Panc1 (cell line): Measurements from ENCODE around the gene SMARCD2.

ENCODE experiments used
- CTCF ChIP-seq: fragments of 450-650 bp; IDR thresholded peaks from 2 replicates; pipeline ENCODE4 v1.5.1; 2017; ENCODE audit warnings: mild to moderate bottlenecking
- SIN3A ChIP-seq: IDR thresholded peaks from 2 replicates; pipeline ENCODE4 v1.6.1; 2012; ENCODE audit warnings: low read depth, mild to moderate bottlenecking, low read length, moderate library complexity, borderline replicate concordance; ENCODE audit not compliant: insufficient read depth
- TCF7L2 ChIP-seq: IDR thresholded peaks from 2 replicates; pipeline ENCODE4 v1.6.1; 2011; ENCODE audit warnings: mild to moderate bottlenecking, low read depth, low read length, inconsistent platforms
- TF ChIP-seq, protein P1 (sequence below), 2 experiments: IDR thresholded peaks; 2 replicates each; pipeline ENCODE4 v1.6.1; 2011 to 2012; ENCODE audit warnings: low read depth in 2 of 2, control low read depth in 1 of 2, low read length in 1 of 2, mild to moderate bottlenecking in 1 of 2, moderate library complexity in 1 of 2; ENCODE audit not compliant: insufficient read depth in 1 of 2

GRCh38 chr17:63823659-63824331, 18.7 kb downstream of the SMARCD2 start:
- TF ChIP-seq SIN3A (no peak), CTCF (no peak), TCF7L2 (no peak)
- TF ChIP-seq, protein P1, sequence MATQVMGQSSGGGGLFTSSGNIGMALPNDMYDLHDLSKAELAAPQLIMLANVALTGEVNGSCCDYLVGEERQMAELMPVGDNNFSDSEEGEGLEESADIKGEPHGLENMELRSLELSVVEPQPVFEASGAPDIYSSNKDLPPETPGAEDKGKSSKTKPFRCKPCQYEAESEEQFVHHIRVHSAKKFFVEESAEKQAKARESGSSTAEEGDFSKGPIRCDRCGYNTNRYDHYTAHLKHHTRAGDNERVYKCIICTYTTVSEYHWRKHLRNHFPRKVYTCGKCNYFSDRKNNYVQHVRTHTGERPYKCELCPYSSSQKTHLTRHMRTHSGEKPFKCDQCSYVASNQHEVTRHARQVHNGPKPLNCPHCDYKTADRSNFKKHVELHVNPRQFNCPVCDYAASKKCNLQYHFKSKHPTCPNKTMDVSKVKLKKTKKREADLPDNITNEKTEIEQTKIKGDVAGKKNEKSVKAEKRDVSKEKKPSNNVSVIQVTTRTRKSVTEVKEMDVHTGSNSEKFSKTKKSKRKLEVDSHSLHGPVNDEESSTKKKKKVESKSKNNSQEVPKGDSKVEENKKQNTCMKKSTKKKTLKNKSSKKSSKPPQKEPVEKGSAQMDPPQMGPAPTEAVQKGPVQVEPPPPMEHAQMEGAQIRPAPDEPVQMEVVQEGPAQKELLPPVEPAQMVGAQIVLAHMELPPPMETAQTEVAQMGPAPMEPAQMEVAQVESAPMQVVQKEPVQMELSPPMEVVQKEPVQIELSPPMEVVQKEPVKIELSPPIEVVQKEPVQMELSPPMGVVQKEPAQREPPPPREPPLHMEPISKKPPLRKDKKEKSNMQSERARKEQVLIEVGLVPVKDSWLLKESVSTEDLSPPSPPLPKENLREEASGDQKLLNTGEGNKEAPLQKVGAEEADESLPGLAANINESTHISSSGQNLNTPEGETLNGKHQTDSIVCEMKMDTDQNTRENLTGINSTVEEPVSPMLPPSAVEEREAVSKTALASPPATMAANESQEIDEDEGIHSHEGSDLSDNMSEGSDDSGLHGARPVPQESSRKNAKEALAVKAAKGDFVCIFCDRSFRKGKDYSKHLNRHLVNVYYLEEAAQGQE (IDR thresholded peaks at IDR 0.05; ENCODE audit: insufficient read depth in 1 of 2, low read depth in 2 of 2, low read length in 1 of 2): no peak
